CD14-positive monocyte (primary cell): ENCODE results near the gene RGS3. TPM values are rescaled to one million over a fixed set of nuclear protein-coding genes. Genes with fewer than 3 reads are reported as not detected.

Source experiments
- DNase-seq, 3 donors: peaks; one replicate each; pipeline ENCODE4 v3.0.0-alpha.2; 2011 to 2022
- H2AFZ ChIP-seq: 2 replicates; pipeline ENCODE4 v1.6.0; 2012; ENCODE audit warnings: mild to moderate bottlenecking, low read depth, low read length, inconsistent platforms; ENCODE audit not compliant: insufficient read depth, poor library complexity, severe bottlenecking
- H3K27ac ChIP-seq, 2 donors: 1 replicate in 1 of 2; 2 replicates in 1 of 2; pipeline ENCODE4 v1.5.1; 2012 to 2013; ENCODE audit warnings: low read length in 2 of 2, control low read depth in 1 of 2, inconsistent platforms in 1 of 2, low read depth in 1 of 2, mild to moderate bottlenecking in 1 of 2
- H3K27me3 ChIP-seq, 2 donors: one replicate each; pipeline versions ENCODE4 v1.6.0 to v1.6.1; 2011 to 2013; ENCODE audit warnings: low read length in 2 of 2; ENCODE audit not compliant: control insufficient read depth in 2 of 2, insufficient read depth in 2 of 2
- H3K36me3 ChIP-seq, 2 donors: replicated peaks in 1 of 2; 1 replicate in 1 of 2; 2 replicates in 1 of 2; pipeline versions ENCODE4 v1.5.1 to v1.6.1; 2012 to 2013; ENCODE audit warnings: low read length in 2 of 2, control low read depth in 1 of 2, inconsistent platforms in 1 of 2, mild to moderate bottlenecking in 1 of 2; ENCODE audit not compliant: insufficient read depth in 2 of 2, control insufficient read depth in 1 of 2
- H3K4me1 ChIP-seq, 2 donors: 1 replicate in 1 of 2; 2 replicates in 1 of 2; pipeline versions ENCODE4 v1.5.1 to v1.6.1; 2012 to 2013; ENCODE audit warnings: low read length in 2 of 2, control low read depth in 1 of 2, inconsistent platforms in 1 of 2, mild to moderate bottlenecking in 1 of 2, moderate library complexity in 1 of 2; ENCODE audit not compliant: insufficient read depth in 2 of 2, control insufficient read depth in 1 of 2
- H3K4me2 ChIP-seq: replicated peaks from 2 replicates; pipeline ENCODE3; 2012; ENCODE audit warnings: low read length, moderate library complexity, mild to moderate bottlenecking; ENCODE audit not compliant: poor library complexity, severe bottlenecking; ENCODE audit errors: extremely low read depth
- H3K4me3 ChIP-seq, 3 experiments: fragments of 200-600 bp in 1 of 3; sonication (generic) in 1 of 3; replicated peaks in 1 of 3; 1 replicate in 2 of 3; 2 replicates in 1 of 3; pipeline ENCODE4 v1.5.1; 2011 to 2013; ENCODE audit warnings: low read length in 3 of 3, mild to moderate bottlenecking in 3 of 3, control low read depth in 2 of 3, low read depth in 2 of 3, inconsistent platforms in 1 of 3, moderate library complexity in 1 of 3
- H3K79me2 ChIP-seq: 2 replicates; pipeline ENCODE4 v1.6.0; 2012; ENCODE audit warnings: mild to moderate bottlenecking, control low read depth, inconsistent platforms, low read length, moderate library complexity; ENCODE audit not compliant: insufficient read depth
- H3K9ac ChIP-seq: 2 replicates; pipeline ENCODE4 v1.6.0; 2017; ENCODE audit warnings: low read length, mild to moderate bottlenecking; ENCODE audit not compliant: insufficient read depth, poor library complexity, severe bottlenecking
- H3K9me3 ChIP-seq, 2 donors: replicated peaks in 1 of 2; 1 replicate in 1 of 2; 2 replicates in 1 of 2; pipeline versions ENCODE4 v1.5.1 to v1.6.1; 2012 to 2013; ENCODE audit warnings: low read length in 2 of 2, control low read depth in 1 of 2; ENCODE audit not compliant: control insufficient read depth in 1 of 2, insufficient read depth in 1 of 2
- H4K20me1 ChIP-seq: 2 replicates; pipeline ENCODE4 v1.6.0; 2012; ENCODE audit warnings: mild to moderate bottlenecking, low read length, control low read depth, moderate library complexity; ENCODE audit not compliant: insufficient read depth
- H3K27ac Mint-ChIP-seq, 7 donors: one replicate each; pipeline ENCODE4 v1.8.0; 2020; ENCODE audit warnings: mild to moderate bottlenecking in 7 of 7, mixed read lengths in 7 of 7, moderate library complexity in 6 of 7, inconsistent platforms in 2 of 7
- H3K27me3 Mint-ChIP-seq, 3 donors: one replicate each; pipeline ENCODE4 v1.8.0; 2021 to 2022; ENCODE audit warnings: low read depth in 3 of 3, mild to moderate bottlenecking in 3 of 3, mixed read lengths in 3 of 3, moderate library complexity in 3 of 3, inconsistent platforms in 1 of 3
- H3K36me3 Mint-ChIP-seq, 2 donors: one replicate each; pipeline ENCODE4 v1.8.0; 2020; ENCODE audit warnings: mixed read lengths in 2 of 2, inconsistent platforms in 1 of 2, mild to moderate bottlenecking in 1 of 2
- H3K4me1 Mint-ChIP-seq: one replicate; pipeline ENCODE4 v1.8.0; 2020; ENCODE audit warnings: mild to moderate bottlenecking, mixed read lengths
- H3K4me3 Mint-ChIP-seq, 2 donors: one replicate each; pipeline ENCODE4 v1.8.0; 2020; ENCODE audit warnings: mild to moderate bottlenecking in 2 of 2, mixed read lengths in 2 of 2, moderate library complexity in 1 of 2
- H3K9me3 Mint-ChIP-seq, 7 donors: one replicate each; pipeline ENCODE4 v1.8.0; 2020 to 2022; ENCODE audit warnings: mixed read lengths in 7 of 7, mild to moderate bottlenecking in 6 of 7, moderate library complexity in 6 of 7, inconsistent platforms in 2 of 7
- WGBS: methylation state at CpG from one replicate; pipeline ENCODE4 v1.1.5; 2013; ENCODE audit warnings: missing lambda C conversion rate; ENCODE audit not compliant: insufficient coverage; 5-methylcytosine and 5-hydroxymethylcytosine counted together
- intact Hi-C, 2 donors: fragments of 100-400 bp; cut with micrococcal nuclease; formaldehyde crosslinking; loops; one replicate each; pipeline versions ENCODE4 v1.15.0 to v1.15.1; 2023
- polyA plus RNA-seq, 3 donors: library from polyadenylated mRNA; depleted of rRNA in 1 of 3; unstranded in 2 of 3; stranded (reverse) in 1 of 3; fragments of 300-500 nt in 2 of 3; fragments of >200 nt in 1 of 3; fragmentation: Illumina TruSeq in 2 of 3; gene quantifications; 1 replicate in 2 of 3; 2 replicates in 1 of 3; pipeline ENCODE4 v1.2.3, GENCODE V29; 2012 to 2021
- TF ChIP-seq, protein P1 (sequence below): fragments of 200-600 bp; IDR thresholded peaks from one replicate; pipeline ENCODE4 v1.8.0; 2022; ENCODE audit warnings: antibody characterized with exemption, mild to moderate bottlenecking

RGS3 gene
- polyA plus RNA-seq, 3 donors: 9.1 to 16.2 (median 15.8) TPM

DNA sequence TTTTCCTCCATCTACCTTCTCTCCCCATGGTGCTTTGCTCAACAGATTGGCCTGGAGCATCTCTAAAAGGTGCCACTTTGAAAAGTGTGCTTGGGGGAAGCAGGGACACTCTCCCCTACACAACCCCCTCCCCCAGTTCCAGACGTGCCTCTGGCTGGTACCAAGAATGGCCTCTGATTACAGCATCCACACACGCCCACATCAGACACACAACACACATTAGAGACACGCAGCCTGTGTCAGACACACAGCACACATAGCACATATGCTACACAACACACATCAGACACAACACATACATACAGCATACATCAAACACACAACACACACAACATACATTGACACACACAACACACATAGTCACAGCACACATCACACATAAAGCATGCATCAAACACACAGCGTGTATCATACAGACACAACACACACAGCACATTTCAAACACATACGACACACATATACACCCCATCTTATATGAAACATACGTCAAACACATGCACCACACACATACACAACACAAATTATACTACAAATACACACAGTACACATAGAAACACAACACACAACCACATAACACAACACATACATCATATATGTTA lies 150.4 kb downstream of the RGS3 start:
- Histone ChIP-seq H3K4me3 (no peak overlapping the region), H3K4me1 (no peaks in the 10 kb centered on the region), H3K27ac (no peak overlapping the region), H3K36me3 (no peaks in the 10 kb centered on the region), H3K9ac (no peak overlapping the region), H2AFZ (no peak overlapping the region), H4K20me1 (no peaks in the 10 kb centered on the region), H3K79me2 (no peaks in the 10 kb centered on the region), H3K27me3 (no peaks in the 10 kb centered on the region), H3K4me2 (no peak overlapping the region), H3K9me3 (no peaks in the 10 kb centered on the region)
- DNase-seq: no peak
- H3K9me3 Mint-ChIP-seq: no peaks in the 10 kb centered on the region
- TF ChIP-seq, protein P1, sequence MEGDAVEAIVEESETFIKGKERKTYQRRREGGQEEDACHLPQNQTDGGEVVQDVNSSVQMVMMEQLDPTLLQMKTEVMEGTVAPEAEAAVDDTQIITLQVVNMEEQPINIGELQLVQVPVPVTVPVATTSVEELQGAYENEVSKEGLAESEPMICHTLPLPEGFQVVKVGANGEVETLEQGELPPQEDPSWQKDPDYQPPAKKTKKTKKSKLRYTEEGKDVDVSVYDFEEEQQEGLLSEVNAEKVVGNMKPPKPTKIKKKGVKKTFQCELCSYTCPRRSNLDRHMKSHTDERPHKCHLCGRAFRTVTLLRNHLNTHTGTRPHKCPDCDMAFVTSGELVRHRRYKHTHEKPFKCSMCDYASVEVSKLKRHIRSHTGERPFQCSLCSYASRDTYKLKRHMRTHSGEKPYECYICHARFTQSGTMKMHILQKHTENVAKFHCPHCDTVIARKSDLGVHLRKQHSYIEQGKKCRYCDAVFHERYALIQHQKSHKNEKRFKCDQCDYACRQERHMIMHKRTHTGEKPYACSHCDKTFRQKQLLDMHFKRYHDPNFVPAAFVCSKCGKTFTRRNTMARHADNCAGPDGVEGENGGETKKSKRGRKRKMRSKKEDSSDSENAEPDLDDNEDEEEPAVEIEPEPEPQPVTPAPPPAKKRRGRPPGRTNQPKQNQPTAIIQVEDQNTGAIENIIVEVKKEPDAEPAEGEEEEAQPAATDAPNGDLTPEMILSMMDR: no peak
- H3K4me3 Mint-ChIP-seq: no peak overlapping the region
- H3K4me1 Mint-ChIP-seq: peaks cover 11% of the 10 kb centered on the region
- WGBS: 91% methylated on average over 6 of the region's 6 CpGs
- H3K27me3 Mint-ChIP-seq: no peaks in the 10 kb centered on the region
- no peak overlapping the region for H3K27ac Mint-ChIP-seq
- H3K36me3 Mint-ChIP-seq: no peaks in the 10 kb centered on the region
- intact Hi-C loops: no loop called here

DNA sequence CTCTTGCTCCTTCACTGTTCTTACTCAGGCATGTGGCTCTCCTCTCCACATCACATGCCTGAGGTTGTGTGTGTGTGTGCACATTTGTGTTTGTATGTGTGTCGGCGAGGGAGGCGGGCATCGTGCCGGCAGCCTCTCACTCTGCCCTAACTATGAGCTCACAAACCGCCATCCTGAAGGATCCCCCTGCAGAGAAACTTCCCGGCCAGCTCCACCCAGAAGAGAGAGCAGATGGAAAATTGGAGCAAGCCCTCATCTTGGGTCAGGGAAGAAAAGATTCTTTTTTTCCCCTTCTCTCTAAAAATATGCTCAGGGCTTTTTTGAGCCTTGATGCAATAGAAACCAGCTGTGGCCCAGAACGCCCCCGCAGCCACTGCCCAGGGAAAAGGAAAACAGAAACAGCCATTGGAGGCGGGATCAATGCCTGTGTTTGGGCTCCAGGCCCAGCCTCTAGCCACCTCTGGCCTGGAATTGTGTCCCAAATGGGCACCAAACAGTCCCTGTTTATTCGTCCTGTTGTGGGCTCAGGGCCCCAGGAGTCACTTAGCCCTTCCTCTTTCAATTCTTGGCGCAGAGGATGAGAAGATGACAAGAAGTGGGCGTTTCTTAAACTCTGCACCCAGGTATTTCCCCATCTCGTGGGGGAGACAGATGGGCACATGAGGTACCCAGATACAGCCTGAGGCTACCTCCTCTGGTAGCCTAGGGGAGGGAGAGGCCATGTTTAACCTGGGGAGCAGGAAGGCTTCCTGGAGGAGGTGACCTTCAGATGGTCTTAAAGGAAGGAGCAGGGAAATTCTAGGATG lies 151.5 kb downstream of the RGS3 start:
- no peaks in the 10 kb centered on the region for H3K9me3 ChIP-seq
- H3K27ac ChIP-seq: no peak overlapping the region
- no peak overlapping the region for H3K9ac ChIP-seq
- H3K36me3 ChIP-seq: no peaks in the 10 kb centered on the region
- H3K79me2 ChIP-seq: no peaks in the 10 kb centered on the region
- H3K27me3 ChIP-seq: peaks cover 0 to 2% of the 10 kb centered on the region in 2 donors
- H3K4me2 ChIP-seq: no peak overlapping the region
- H3K4me1 ChIP-seq: no peaks in the 10 kb centered on the region
- no peaks in the 10 kb centered on the region for H3K36me3 Mint-ChIP-seq
- H3K27me3 Mint-ChIP-seq: peaks cover 2 to 7% (median 7%) of the 10 kb centered on the region in 3 donors
- 32% methylated on average over 4 of the region's 14 CpGs for WGBS
- H3K9me3 Mint-ChIP-seq: no peaks in the 10 kb centered on the region
- H3K4me3 Mint-ChIP-seq: no peak overlapping the region
- no peak for DNase-seq
- H3K4me1 Mint-ChIP-seq: peaks cover 19% of the 10 kb centered on the region
- H3K4me3 ChIP-seq: no peak overlapping the region
- no peak overlapping the region for H2AFZ ChIP-seq
- intact Hi-C loops: no loop called here
- no peaks in the 10 kb centered on the region for H4K20me1 ChIP-seq
- peak overlapping the region in 1 of 7 donors; percentile 74 for H3K27ac Mint-ChIP-seq
- TF ChIP-seq, protein P1: no peak
